GM21825 (cell line): ENCODE measurements around the gene ZSCAN21.

ENCODE experiments used
- ATAC-seq: cut with Tn5 transposase; IDR thresholded peaks from one replicate; pipeline ENCODE4 v1.9.1; 2021; ENCODE audit warnings: mild to moderate bottlenecking, moderate library complexity; ENCODE audit not compliant: unreplicated experiment

The ZSCAN21 gene

GRCh38 chr7:100024020-100024619 lies 25.5 kb upstream of the ZSCAN21 start:
- no peak for ATAC-seq

- no peak for ATAC-seq
Observed at GRCh38 chr7:100027197-100027596, 22.4 kb upstream of the ZSCAN21 start.

GRCh38 chr7:100029596-100029995 lies 20.0 kb upstream of the ZSCAN21 start:
- no peak for ATAC-seq

GRCh38 chr7:100033526-100033925 lies 16.0 kb upstream of the ZSCAN21 start:
- no peak for ATAC-seq

- no peak for ATAC-seq
Observed at GRCh38 chr7:100034871-100035510, 14.6 kb upstream of the ZSCAN21 start.

GRCh38 chr7:100035876-100036275 lies 13.7 kb upstream of the ZSCAN21 start:
- ATAC-seq, result no peak

- no peak for ATAC-seq
Observed at GRCh38 chr7:100038326-100038725, 11.2 kb upstream of the ZSCAN21 start.

- ATAC-seq, result no peak
Observed at GRCh38 chr7:100040575-100040974, 9.0 kb upstream of the ZSCAN21 start.

GRCh38 chr7:100044718-100045117 lies 4.9 kb upstream of the ZSCAN21 start:
- ATAC-seq, result no peak

- ATAC-seq, result no peak
Observed at GRCh38 chr7:100048680-100049079, 894 bp upstream of the ZSCAN21 start.

GRCh38 chr7:100051611-100052010 lies 2.0 kb downstream of the ZSCAN21 start:
- no peak for ATAC-seq

- no peak for ATAC-seq
Observed at GRCh38 chr7:100053215-100053614, 3.6 kb downstream of the ZSCAN21 start.

GRCh38 chr7:100057006-100057405 lies 7.4 kb downstream of the ZSCAN21 start:
- no peak for ATAC-seq

GRCh38 chr7:100059251-100059739 lies 9.7 kb downstream of the ZSCAN21 start:
- ATAC-seq, result no peak

GRCh38 chr7:100061518-100062193 lies 12.1 kb downstream of the ZSCAN21 start:
- no peak for ATAC-seq

- no peak for ATAC-seq
Observed at GRCh38 chr7:100063376-100063775, 13.8 kb downstream of the ZSCAN21 start.

GRCh38 chr7:100064162-100064561 lies 14.6 kb downstream of the ZSCAN21 start:
- ATAC-seq, result no peak

GRCh38 chr7:100065452-100066186 lies 16.0 kb downstream of the ZSCAN21 start:
- ATAC-seq, result no peak

- ATAC-seq, result no peak
Observed at GRCh38 chr7:100066953-100067352, 17.4 kb downstream of the ZSCAN21 start.

GRCh38 chr7:100069991-100070390 lies 20.4 kb downstream of the ZSCAN21 start:
- ATAC-seq, result no peak

GRCh38 chr7:100071018-100071723 lies 21.6 kb downstream of the ZSCAN21 start:
- ATAC-seq, result no peak
